GM12874 (cell line): ENCODE results near the gene ITGA8.
A peak's percentile ranks its signal among the peaks of the same experiment; 100 is the strongest.

Source experiments
- CTCF ChIP-seq: IDR thresholded peaks from 2 replicates; pipeline ENCODE4 v1.5.1; 2011; ENCODE audit warnings: low read depth, mild to moderate bottlenecking, control low read depth, low read length, moderate library complexity; ENCODE audit not compliant: insufficient read depth

The ITGA8 gene

DNA sequence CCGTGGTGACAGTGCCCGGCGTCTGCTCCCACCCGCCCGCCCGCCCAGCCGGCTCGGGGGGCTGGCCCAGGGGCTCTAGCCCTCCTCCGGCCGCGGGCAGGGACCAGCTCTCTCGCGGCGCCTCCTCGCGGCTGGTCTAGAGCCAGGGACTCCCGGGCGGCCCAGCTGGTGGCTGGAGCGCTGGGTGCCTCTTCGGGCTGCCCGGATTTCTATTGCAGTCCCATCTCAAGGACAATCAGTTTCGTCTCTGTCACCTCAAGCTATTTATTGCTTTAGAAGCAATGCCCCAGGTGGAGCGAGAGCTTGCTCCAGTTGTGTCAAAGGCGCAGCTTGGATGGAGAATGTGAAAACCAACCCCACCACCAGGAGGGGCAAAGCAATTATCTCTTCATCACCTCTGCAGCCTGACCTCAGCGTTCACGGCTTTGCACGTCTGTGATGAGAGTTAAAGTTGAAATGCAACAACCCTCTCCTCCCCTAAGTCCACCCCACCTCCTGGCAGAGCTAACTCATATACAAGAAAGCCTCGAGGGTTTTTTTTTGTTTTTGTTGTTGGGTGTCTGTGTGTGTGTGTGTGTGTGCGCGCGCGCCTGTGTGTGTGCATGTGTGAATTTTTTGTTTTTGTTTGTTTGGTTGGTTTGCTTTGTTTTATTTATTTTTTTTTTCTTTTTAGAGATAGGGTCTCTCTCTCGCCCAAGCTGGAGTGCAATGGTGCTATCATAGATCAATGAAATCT, at the start of gene ITGA8:
Gene ITGA8 (minus strand): TSS at position 24 of the 736 bp plus-strand sequence. CDS start 151 bp downstream, outside the sequence.
- TF ChIP-seq CTCF: 0 out of 2 replicates have a peak, but pooled peaks have one; percentile 0

DNA sequence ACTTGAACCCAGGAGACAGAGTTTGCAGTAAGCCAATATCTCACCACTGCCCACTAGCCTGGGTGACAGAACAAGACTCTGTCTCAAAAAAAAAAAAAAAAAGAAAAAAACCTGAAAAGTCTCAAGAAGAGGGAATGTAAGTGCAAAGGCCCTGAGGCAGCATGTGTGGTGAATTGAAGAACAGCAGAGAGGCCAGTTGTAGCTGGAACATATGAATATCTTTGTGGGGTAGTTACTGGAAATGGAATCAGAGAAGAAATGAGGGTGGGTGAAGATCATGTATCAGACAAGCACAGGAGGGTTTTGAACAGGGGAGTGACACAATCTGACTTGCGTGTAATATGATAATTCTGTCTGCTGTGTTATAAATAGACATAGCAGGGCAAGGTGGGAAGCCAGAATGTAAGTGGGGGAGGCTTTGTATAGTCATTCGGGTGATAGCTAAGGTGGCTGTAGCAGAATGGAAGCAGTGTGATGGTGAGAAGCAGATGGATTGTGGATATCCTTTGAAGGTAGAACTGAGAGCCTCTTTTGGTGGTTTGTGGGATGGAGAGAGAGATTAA, 45.3 kb upstream of the ITGA8 start:
- TF ChIP-seq CTCF: no peak

DNA sequence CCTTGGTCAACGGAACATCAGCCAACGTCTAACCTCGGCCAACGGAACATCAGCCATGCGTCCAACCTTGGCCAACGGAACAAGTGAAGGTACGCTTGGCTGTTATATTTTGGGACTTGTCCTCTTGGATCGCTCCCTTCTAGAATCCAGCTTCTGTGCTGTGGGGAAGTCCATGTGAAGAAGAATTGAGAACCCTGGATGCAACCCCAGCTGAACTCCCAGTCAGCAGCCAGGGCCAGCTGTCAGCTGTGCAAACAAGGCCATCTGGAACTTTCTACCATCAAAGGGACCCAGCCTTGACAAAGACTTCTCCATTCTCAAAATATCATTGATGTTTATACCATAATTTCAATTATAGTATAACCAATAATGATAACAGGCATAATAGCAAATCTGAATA, 43.3 kb upstream of the ITGA8 start:
- TF ChIP-seq CTCF: no peak

- no peak for TF ChIP-seq CTCF
Observed at GRCh38 chr10:15760681-15761080, 41.0 kb upstream of the ITGA8 start.

DNA sequence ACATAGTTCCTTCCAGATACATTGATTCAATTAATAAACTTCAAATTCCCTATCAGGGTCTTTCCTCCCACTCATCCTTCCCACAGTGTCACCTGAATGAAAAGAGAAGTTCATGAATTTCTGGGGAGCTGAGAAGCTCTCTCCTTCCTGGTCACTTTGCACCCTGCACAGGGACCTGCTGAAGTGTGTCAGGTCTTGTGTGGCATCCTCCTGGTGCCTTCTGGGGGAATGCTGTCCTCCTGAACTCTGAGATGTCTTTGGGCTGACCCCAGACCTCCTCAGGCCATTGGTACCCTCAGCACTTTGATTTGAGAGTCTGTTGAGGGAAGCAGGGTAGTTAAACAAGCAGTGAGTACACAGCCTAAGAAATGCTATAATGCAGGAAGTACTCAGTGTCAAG, 39.5 kb upstream of the ITGA8 start:
- TF ChIP-seq CTCF: no peak

- no peak for TF ChIP-seq CTCF
Observed at GRCh38 chr10:15758618-15759017, 38.9 kb upstream of the ITGA8 start.

DNA sequence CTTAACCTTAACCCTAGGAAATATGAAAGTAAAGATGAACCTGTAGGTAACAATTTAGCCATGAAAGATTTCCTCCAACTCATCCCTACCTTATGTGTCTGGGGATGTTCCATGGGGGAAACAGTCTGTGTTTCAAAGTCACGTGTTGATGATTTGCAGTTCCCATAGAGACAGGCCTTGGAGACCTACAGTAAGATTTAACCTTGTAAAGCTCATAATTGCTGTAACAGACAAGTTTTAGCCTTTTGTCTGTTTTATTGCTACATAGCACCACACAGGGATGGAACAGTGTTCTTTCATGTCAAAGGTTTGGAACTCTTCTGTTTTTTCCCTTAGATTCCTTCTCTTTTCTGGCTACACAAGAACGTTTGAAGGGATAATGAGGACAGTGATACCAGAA, 35.2 kb upstream of the ITGA8 start:
- no peak for TF ChIP-seq CTCF
